H1 (cell line): Measurements from ENCODE around the gene ZNF768.

Experiments
- BACH1 ChIP-seq: IDR thresholded peaks from 2 replicates; pipeline ENCODE4 v1.6.1; 2012; ENCODE audit warnings: low read length, improper control_type of control experiment
- EP300 ChIP-seq, 2 experiments: IDR thresholded peaks; 1 replicate in 1 of 2; 2 replicates in 1 of 2; pipeline ENCODE4 v1.6.1; 2011 to 2012; ENCODE audit warnings: low read depth in 2 of 2, low read length in 2 of 2, mild to moderate bottlenecking in 2 of 2, borderline replicate concordance in 1 of 2, inconsistent platforms in 1 of 2, moderate library complexity in 1 of 2
- EZH2 ChIP-seq: fragments of 200-600 bp; sonication (generic); IDR thresholded peaks from 2 replicates; pipeline ENCODE4 v1.7.1; 2012; ENCODE audit warnings: low read depth, mild to moderate bottlenecking, moderate library complexity, low read length, inconsistent platforms; ENCODE audit not compliant: severe bottlenecking
- POLR2A ChIP-seq, 2 experiments: IDR thresholded peaks; 1 replicate in 1 of 2; 2 replicates in 1 of 2; pipeline ENCODE4 v1.6.1; 2011; ENCODE audit warnings: low read depth in 2 of 2, low read length in 2 of 2, mild to moderate bottlenecking in 2 of 2; ENCODE audit errors: control extremely low read depth in 1 of 2
- SP2 ChIP-seq: IDR thresholded peaks from 2 replicates; pipeline ENCODE4 v1.6.1; 2012; ENCODE audit warnings: mild to moderate bottlenecking, low read length, inconsistent platforms
- TF ChIP-seq, protein P1 (sequence below), 3 experiments: IDR thresholded peaks; 1 replicate in 2 of 3; 2 replicates in 1 of 3; pipeline versions ENCODE4 v1.5.1 to v1.6.1; 2011; ENCODE audit warnings: low read length in 3 of 3, mild to moderate bottlenecking in 3 of 3, inconsistent platforms in 2 of 3, low read depth in 1 of 3, moderate library complexity in 1 of 3; ENCODE audit not compliant: insufficient read depth in 1 of 3; ENCODE audit errors: control extremely low read depth in 1 of 3

DNA sequence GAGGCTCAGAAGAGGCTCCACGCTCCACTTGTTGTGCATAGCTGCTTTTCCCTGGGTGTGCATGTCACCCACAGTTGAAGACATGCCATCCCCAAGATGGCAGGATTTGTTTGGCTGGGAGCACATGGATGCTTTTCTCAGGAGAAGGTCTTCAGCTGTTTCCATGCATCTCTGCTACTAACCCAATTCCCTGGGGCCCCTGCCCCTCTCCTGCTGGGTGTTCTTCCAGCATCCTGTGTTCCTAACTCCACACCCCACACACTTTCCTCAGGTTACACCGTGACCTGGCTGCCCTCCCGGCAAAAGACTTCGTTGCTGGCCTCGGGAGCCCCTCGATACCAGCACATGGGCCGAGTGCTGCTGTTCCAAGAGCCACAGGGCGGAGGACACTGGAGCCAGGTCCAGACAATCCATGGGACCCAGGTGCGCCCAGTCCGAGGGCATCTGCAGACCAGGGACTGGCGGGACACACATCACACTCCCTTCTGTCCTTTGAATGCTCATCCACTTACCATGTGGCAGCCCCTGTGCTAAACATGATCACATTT is 32.4 kb downstream of the ZNF768 start:
- TF ChIP-seq, protein P1, sequence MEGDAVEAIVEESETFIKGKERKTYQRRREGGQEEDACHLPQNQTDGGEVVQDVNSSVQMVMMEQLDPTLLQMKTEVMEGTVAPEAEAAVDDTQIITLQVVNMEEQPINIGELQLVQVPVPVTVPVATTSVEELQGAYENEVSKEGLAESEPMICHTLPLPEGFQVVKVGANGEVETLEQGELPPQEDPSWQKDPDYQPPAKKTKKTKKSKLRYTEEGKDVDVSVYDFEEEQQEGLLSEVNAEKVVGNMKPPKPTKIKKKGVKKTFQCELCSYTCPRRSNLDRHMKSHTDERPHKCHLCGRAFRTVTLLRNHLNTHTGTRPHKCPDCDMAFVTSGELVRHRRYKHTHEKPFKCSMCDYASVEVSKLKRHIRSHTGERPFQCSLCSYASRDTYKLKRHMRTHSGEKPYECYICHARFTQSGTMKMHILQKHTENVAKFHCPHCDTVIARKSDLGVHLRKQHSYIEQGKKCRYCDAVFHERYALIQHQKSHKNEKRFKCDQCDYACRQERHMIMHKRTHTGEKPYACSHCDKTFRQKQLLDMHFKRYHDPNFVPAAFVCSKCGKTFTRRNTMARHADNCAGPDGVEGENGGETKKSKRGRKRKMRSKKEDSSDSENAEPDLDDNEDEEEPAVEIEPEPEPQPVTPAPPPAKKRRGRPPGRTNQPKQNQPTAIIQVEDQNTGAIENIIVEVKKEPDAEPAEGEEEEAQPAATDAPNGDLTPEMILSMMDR (IDR thresholded peaks at IDR 0.05; ENCODE audit: control extremely low read depth in 1 of 3, insufficient read depth in 1 of 3, low read depth in 1 of 3, low read length in 3 of 3): no peak
- TF ChIP-seq EZH2: no peak
- TF ChIP-seq POLR2A (IDR thresholded peaks at IDR 0.05; ENCODE audit: control extremely low read depth in 1 of 2, low read depth in 2 of 2, low read length in 2 of 2): no peak
- TF ChIP-seq BACH1: no peak
- no peak for TF ChIP-seq SP2
- no peak for TF ChIP-seq EP300 (IDR thresholded peaks at IDR 0.05; ENCODE audit: borderline replicate concordance in 1 of 2, low read depth in 2 of 2, low read length in 2 of 2)
